Measurements from ENCODE around the gene CDK19. TPM values are rescaled to one million over a fixed set of nuclear protein-coding genes. Genes with fewer than 3 reads are reported as not detected.
"Not testable (repeated sequence)": the region's sequence is repeated elsewhere in the genome, so short reads cannot be mapped to it uniquely, and the experiment has no call there.

The CDK19 gene
- total RNA-seq, 1 donor from 2014 or later: 19.0 TPM

GRCh38 chr6:110728501-110728900 lies 86.8 kb downstream of the CDK19 start:
- TF ChIP-seq CTCF (IDR thresholded peaks at IDR 0.05; ENCODE audit: unreplicated experiment): no peak
- Mint-ChIP-seq H3K27ac (ENCODE audit: unreplicated experiment) (no peak overlapping the region), H3K27me3 (ENCODE audit: unreplicated experiment) (no peaks in the 10 kb centered on the region), H3K4me3 (ENCODE audit: unreplicated experiment) (no peak overlapping the region), H3K9me3 (ENCODE audit: unreplicated experiment) (peaks cover 3% of the 10 kb centered on the region), H3K4me1 (ENCODE audit: unreplicated experiment) (peaks cover 7% of the 10 kb centered on the region), H3K36me3 (ENCODE audit: low read depth, unreplicated experiment) (no peaks in the 10 kb centered on the region)
- DNase-seq (ENCODE audit: low spot score): no peak

GRCh38 chr6:110723017-110723416 lies 92.3 kb downstream of the CDK19 start:
- no peak for TF ChIP-seq CTCF (IDR thresholded peaks at IDR 0.05; ENCODE audit: unreplicated experiment)
- H3K36me3 Mint-ChIP-seq (ENCODE audit: low read depth, unreplicated experiment): no peaks in the 10 kb centered on the region
- H3K27me3 Mint-ChIP-seq (ENCODE audit: unreplicated experiment): no peaks in the 10 kb centered on the region
- H3K9me3 Mint-ChIP-seq (ENCODE audit: unreplicated experiment): peaks cover 3% of the 10 kb centered on the region
- peaks cover 4% of the 10 kb centered on the region for H3K4me1 Mint-ChIP-seq (ENCODE audit: unreplicated experiment)
- H3K27ac Mint-ChIP-seq (ENCODE audit: unreplicated experiment): no peak overlapping the region
- no peak for DNase-seq (ENCODE audit: low spot score)
- no peak overlapping the region for H3K4me3 Mint-ChIP-seq (ENCODE audit: unreplicated experiment)

- peaks cover 9% of the 10 kb centered on the region for H3K4me1 Mint-ChIP-seq (ENCODE audit: unreplicated experiment)
- no peaks in the 10 kb centered on the region for H3K9me3 Mint-ChIP-seq (ENCODE audit: unreplicated experiment)
- no peaks in the 10 kb centered on the region for H3K36me3 Mint-ChIP-seq (ENCODE audit: low read depth, unreplicated experiment)
- no peaks in the 10 kb centered on the region for H3K27me3 Mint-ChIP-seq (ENCODE audit: unreplicated experiment)
- H3K4me3 Mint-ChIP-seq (ENCODE audit: unreplicated experiment): no peak overlapping the region
- TF ChIP-seq CTCF (IDR thresholded peaks at IDR 0.05; ENCODE audit: unreplicated experiment): no peak
- no peak for DNase-seq (ENCODE audit: low spot score)
- H3K27ac Mint-ChIP-seq (ENCODE audit: unreplicated experiment): no peak overlapping the region
Measured at GRCh38 chr6:110720066-110720465, 95.2 kb downstream of the CDK19 start.

- H3K36me3 Mint-ChIP-seq (ENCODE audit: low read depth, unreplicated experiment); DNase-seq (ENCODE audit: low spot score); H3K27ac Mint-ChIP-seq (ENCODE audit: unreplicated experiment); H3K4me3 Mint-ChIP-seq (ENCODE audit: unreplicated experiment); H3K4me1 Mint-ChIP-seq (ENCODE audit: unreplicated experiment); H3K9me3 Mint-ChIP-seq (ENCODE audit: unreplicated experiment); H3K27me3 Mint-ChIP-seq (ENCODE audit: unreplicated experiment): not testable (repeated sequence)
Measured at GRCh38 chr6:110719601-110720000, 95.7 kb downstream of the CDK19 start.

GRCh38 chr6:110714143-110714542 lies 101.1 kb downstream of the CDK19 start:
- no peak for DNase-seq (ENCODE audit: low spot score)
- no peaks in the 10 kb centered on the region for H3K27me3 Mint-ChIP-seq (ENCODE audit: unreplicated experiment)
- no peaks in the 10 kb centered on the region for H3K9me3 Mint-ChIP-seq (ENCODE audit: unreplicated experiment)
- H3K27ac Mint-ChIP-seq (ENCODE audit: unreplicated experiment): no peak overlapping the region
- TF ChIP-seq CTCF (IDR thresholded peaks at IDR 0.05; ENCODE audit: unreplicated experiment): no peak
- H3K4me1 Mint-ChIP-seq (ENCODE audit: unreplicated experiment): peaks cover 9% of the 10 kb centered on the region
- no peak overlapping the region for H3K4me3 Mint-ChIP-seq (ENCODE audit: unreplicated experiment)
- peaks cover 4% of the 10 kb centered on the region for H3K36me3 Mint-ChIP-seq (ENCODE audit: low read depth, unreplicated experiment)

GRCh38 chr6:110712238-110712637 lies 103.0 kb downstream of the CDK19 start:
- Mint-ChIP-seq H3K9me3 (ENCODE audit: unreplicated experiment) (no peaks in the 10 kb centered on the region), H3K27me3 (ENCODE audit: unreplicated experiment) (no peaks in the 10 kb centered on the region), H3K4me3 (ENCODE audit: unreplicated experiment) (no peak overlapping the region), H3K27ac (ENCODE audit: unreplicated experiment) (no peak overlapping the region), H3K36me3 (ENCODE audit: low read depth, unreplicated experiment) (peaks cover 4% of the 10 kb centered on the region), H3K4me1 (ENCODE audit: unreplicated experiment) (peaks cover 4% of the 10 kb centered on the region)
- DNase-seq (ENCODE audit: low spot score): no peak
- no peak for TF ChIP-seq CTCF (IDR thresholded peaks at IDR 0.05; ENCODE audit: unreplicated experiment)

Measured in endothelial cell (in vitro differentiated cells).